ENCODE results near the gene HACE1.

DNA sequence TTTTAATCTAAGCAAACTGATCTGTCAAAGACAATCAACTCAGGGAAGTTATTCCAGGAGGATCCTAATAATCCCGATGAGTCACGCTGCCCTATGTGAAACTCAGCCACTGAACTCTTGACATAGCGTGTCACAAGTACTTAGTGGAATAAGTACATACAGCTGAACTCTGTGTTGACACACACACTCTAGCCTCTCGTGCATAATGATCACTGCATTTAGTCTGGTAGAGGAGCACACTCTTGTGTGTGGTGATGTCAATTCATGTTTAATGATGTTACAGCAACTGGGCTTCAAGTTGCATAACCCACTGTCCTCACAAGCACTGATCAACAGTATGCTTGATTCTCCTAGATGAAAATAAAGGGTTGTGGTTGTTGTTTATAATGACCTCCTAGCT lies 148.3 kb downstream of the HACE1 start:
- TF ChIP-seq, protein P1, sequence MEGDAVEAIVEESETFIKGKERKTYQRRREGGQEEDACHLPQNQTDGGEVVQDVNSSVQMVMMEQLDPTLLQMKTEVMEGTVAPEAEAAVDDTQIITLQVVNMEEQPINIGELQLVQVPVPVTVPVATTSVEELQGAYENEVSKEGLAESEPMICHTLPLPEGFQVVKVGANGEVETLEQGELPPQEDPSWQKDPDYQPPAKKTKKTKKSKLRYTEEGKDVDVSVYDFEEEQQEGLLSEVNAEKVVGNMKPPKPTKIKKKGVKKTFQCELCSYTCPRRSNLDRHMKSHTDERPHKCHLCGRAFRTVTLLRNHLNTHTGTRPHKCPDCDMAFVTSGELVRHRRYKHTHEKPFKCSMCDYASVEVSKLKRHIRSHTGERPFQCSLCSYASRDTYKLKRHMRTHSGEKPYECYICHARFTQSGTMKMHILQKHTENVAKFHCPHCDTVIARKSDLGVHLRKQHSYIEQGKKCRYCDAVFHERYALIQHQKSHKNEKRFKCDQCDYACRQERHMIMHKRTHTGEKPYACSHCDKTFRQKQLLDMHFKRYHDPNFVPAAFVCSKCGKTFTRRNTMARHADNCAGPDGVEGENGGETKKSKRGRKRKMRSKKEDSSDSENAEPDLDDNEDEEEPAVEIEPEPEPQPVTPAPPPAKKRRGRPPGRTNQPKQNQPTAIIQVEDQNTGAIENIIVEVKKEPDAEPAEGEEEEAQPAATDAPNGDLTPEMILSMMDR (IDR thresholded peaks at IDR 0.05) = no peak
- TF ChIP-seq POLR2AphosphoS5 (IDR thresholded peaks at IDR 0.05; ENCODE audit: insufficient read depth in 1 of 2, low read depth in 1 of 2) = no peak
